A172 (cell line): ENCODE data around the gene PCDHGA7. TPM values are rescaled to one million over a fixed set of nuclear protein-coding genes. Genes with fewer than 3 reads are reported as not detected.
A peak's percentile ranks its signal among the peaks of the same experiment; 100 is the strongest.
"Not testable (repeated sequence)": the region's sequence is repeated elsewhere in the genome, so short reads cannot be mapped to it uniquely, and the experiment has no call there.

ENCODE experiments used
- DNase-seq: peaks from one replicate; pipeline ENCODE4 v3.0.0-alpha.2; 2015; ENCODE audit warnings: low spot score
- total RNA-seq: library from RNA; depleted of rRNA; stranded (reverse); fragments of >200 nt; shearing (Covaris generic); gene quantifications from 2 replicates; pipeline ENCODE4 v1.2.3, GENCODE V29; 2014

The PCDHGA7 gene
- total RNA-seq, 1 experiment from 2014 or later: 0.69 TPM

DNA sequence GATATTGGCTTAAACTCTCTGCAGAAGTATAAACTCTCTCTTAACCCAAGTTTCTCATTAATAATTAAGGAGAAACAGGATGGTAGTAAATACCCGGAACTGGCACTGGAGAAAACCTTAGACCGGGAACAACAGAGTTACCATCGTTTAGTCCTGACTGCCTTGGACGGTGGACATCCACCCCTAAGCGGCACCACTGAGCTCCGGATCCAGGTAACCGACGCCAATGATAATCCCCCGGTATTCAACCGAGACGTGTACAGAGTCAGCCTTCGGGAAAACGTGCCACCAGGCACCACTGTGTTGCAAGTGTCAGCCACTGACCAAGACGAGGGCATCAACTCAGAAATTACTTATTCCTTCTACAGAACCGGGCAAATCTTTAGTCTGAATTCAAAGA, 16.1 kb downstream of the PCDHGA7 start:
- no peak for DNase-seq

DNA sequence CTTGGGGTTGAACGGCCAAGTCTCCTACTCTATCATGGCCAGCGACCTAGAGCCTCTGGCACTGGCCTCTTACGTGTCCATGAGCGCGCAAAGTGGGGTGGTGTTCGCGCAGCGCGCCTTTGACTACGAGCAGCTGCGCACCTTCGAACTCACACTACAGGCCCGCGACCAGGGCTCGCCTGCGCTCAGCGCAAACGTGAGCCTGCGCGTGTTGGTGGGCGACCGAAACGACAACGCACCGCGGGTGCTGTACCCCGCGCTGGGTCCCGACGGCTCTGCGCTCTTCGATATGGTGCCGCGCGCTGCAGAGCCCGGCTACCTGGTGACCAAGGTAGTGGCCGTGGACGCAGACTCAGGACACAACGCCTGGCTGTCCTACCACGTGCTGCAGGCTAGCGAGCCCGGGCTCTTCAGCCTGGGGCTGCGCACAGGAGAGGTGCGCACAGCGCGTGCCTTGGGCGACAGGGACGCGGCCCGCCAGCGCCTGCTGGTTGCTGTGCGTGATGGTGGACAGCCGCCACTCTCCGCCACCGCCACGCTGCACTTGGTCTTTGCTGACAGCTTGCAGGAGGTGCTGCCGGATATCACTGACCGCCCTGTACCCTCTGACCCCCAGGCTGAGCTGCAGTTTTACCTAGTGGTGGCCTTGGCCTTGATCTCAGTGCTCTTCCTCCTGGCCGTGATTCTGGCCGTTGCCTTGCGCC, 17.2 kb downstream of the PCDHGA7 start:
- DNase-seq: no peak

DNA sequence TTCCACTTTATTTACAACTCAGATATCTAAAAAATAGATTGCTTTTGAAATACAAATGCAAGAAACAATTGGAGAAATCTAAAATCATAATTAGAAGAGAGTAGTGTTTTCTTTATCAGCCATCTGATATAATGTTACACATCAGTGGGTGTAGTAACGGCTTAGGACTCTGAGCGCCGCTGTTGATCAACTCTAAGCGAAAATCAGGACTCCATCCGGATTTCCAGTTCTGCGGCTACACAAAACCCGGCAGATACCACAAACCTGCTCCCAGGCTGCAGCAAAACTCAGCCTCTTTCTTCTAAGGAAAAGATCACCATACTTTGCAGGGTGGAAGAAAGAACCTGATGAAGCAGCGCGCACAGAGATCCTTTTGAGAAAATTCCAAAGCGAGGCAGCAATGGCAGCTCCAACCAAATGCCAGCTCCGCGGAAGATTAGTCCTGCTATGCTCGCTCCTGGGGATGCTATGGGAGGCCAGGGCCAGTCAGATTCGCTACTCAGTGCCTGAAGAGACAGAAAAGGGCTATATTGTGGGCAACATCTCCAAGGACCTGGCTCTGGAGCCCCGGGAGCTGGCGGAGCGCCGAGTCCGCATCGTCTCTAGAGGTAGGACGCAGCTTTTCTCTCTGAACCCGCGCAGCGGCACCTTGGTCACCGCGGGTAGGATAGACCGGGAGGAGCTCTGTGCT, 20.2 kb downstream of the PCDHGA7 start, which contains the start of gene PCDHGA9:
Gene PCDHGA9, plus strand, starts transcription at position 226 of the 691 bp plus-strand sequence. Its CDS starts 175 bp downstream, at position 401.
- peak; percentile 42 for DNase-seq

GRCh38 chr5:141403387-141403786, 20.8 kb downstream of the PCDHGA7 start:
- no peak for DNase-seq

DNA sequence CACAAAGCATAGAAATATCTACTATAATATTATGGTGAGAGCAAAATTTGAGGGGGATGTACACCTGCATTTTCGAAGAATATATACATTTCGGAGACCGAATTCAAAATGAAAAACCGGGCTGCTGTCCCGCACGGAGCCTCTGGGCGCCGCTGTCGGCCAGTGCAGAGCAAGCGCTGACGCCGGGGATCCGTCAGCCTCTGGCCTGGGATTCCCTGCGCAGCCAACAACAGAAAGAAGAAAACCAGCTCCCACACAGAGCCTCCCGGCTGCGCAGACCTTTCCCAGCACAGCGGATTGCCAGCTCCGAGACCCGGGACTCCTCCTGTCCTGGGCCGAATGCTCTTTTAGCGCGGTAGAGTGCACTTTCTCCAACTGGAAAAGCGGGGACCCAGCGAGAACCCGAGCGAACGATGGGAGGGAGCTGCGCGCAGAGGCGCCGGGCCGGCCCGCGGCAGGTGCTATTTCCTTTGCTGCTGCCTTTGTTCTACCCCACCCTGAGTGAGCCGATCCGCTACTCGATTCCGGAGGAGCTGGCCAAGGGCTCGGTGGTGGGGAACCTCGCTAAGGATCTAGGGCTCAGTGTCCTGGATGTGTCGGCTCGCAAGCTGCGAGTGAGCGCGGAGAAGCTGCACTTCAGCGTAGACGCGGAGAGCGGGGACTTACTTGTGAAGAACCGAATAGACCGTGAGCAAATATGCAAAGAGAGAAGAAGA, 25.4 kb downstream of the PCDHGA7 start, which contains the start of gene PCDHGB6:
Gene PCDHGB6, plus strand, starts transcription at position 232 of the 716 bp plus-strand sequence. Its CDS starts 182 bp downstream, at position 414.
- not testable (repeated sequence) for DNase-seq

GRCh38 chr5:141409598-141410306, 27.2 kb downstream of the PCDHGA7 start:
- no peak for DNase-seq

DNA sequence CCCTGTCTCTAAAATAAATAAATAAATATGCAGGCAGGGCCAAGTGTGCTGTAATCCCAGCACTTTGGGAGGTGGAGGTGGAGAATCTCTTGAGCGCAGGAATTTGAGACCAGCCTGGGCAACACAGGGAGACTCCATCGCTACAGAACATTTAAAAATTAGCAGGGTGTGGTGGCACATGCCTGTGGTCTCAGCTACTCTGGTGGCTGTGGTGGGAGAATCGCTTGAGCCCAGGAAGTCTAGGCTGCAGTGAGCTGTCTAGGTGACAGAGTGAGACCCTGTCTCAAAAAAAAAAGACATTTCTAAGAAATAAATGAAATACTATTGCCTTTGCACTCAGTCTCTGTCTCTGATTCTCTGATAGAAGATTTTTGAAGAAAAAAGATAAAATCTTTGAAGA, 29.0 kb downstream of the PCDHGA7 start:
- no peak for DNase-seq

GRCh38 chr5:141412854-141413539, 30.5 kb downstream of the PCDHGA7 start, which contains the start of gene PCDHGA10:
Gene PCDHGA10 (plus strand): TSS chr5:141412987. CDS start chr5:141413176, 189 bp downstream.
- DNase-seq: peak; percentile 65

- DNase-seq: no peak
Observed at GRCh38 chr5:141413540-141414069, 31.1 kb downstream of the PCDHGA7 start.

DNA sequence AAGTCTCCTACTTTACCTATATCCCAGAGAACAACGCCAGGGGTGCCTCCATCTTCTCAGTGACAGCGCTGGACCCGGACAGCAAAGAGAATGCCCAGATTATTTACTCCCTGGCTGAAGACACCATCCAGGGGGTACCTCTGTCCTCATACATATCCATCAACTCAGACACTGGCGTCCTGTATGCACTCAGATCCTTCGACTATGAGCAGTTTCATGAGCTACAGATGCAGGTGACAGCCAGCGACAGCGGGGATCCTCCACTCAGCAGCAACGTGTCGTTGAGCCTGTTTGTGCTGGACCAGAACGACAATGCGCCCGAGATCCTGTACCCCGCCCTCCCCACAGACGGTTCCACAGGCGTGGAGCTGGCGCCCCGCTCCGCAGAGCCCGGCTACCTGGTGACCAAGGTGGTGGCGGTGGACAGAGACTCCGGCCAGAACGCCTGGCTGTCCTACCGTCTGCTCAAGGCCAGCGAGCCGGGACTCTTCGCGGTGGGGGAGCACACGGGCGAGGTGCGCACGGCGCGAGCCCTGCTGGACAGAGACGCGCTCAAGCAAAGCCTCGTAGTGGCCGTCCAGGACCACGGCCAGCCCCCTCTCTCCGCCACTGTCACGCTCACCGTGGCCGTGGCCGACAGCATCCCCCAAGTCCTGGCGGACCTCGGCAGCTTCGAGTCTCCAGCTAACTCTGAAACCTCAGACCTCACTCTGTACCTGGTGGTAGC, 32.2 kb downstream of the PCDHGA7 start:
- not testable (repeated sequence) for DNase-seq

DNA sequence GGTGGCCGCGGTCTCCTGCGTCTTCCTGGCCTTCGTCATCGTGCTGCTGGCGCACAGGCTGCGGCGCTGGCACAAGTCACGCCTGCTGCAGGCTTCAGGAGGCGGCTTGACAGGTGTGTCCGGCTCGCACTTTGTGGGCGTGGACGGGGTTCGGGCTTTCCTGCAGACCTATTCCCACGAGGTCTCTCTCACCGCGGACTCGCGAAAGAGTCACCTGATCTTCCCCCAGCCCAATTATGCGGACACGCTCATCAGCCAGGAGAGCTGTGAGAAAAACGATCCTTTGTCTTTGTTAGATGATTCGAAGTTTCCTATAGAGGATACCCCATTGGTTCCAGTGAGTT, 32.7 kb downstream of the PCDHGA7 start:
- DNase-seq: not testable (repeated sequence)

GRCh38 chr5:141417494-141418172, 35.1 kb downstream of the PCDHGA7 start, which contains the start of gene PCDHGB7:
Gene PCDHGB7 (plus strand): TSS chr5:141417677. CDS start chr5:141417860, 183 bp downstream.
- peak; percentile 72 for DNase-seq

DNA sequence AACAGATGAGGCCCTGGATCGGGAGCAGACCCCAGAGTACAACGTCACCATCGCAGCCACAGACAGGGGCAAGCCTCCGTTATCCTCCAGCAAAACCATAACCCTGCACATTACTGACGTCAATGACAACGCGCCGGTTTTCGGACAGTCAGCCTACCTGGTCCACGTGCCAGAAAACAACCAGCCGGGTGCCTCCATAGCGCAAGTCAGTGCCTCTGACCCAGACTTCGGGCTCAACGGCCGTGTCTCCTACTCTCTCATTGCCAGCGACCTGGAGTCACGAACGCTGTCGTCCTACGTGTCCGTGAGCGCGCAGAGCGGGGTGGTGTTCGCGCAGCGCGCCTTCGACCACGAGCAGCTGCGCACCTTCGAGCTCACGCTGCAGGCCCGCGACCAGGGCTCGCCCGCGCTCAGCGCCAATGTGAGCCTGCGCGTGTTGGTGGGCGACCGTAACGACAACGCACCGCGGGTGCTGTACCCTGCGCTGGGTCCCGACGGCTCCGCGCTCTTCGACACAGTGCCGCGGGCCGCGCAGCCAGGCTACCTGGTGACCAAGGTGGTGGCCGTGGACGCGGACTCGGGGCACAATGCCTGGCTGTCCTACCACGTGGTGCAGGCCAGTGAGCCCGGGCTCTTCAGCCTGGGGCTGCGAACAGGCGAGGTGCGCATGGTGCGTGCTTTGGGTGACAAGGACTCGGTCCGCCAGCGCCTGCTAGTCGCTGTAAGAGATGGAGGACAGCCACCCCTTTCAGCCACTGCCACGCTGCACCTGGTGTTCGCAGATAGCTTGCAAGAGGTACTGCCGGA, 36.7 kb downstream of the PCDHGA7 start:
- no peak for DNase-seq

DNA sequence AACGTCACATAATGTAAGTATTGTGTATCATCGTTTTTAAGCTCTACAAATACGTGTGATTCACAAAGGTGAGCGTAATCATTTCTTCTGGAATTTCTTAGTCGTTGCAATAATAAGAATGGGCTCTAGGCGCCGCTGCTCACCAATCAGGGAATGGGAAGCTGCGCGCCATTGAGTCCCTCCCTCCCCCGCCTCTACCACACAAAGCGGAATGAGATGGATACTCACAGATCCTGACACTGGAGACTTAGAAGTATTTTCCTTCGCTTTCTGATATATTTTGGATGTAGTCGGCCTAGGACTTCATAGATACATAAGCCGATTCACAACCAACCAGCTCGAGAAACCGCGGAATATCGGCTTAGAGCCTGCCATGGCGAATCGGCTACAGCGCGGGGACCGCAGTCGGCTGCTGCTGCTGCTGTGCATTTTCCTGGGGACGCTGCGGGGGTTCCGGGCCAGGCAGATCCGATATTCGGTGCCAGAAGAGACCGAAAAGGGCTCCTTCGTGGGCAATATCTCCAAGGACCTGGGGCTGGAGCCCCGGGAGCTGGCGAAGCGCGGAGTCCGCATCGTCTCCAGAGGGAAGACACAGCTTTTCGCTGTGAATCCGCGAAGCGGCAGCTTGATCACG, 38.4 kb downstream of the PCDHGA7 start, which contains the start of gene PCDHGA11:
Gene PCDHGA11, plus strand, starts transcription at position 197 of the 634 bp plus-strand sequence. Its CDS starts 177 bp downstream, at position 374.
- no peak for DNase-seq

GRCh38 chr5:141421489-141421855, 38.9 kb downstream of the PCDHGA7 start:
- no peak for DNase-seq

GRCh38 chr5:141422742-141423291, 40.3 kb downstream of the PCDHGA7 start:
- DNase-seq: no peak

DNA sequence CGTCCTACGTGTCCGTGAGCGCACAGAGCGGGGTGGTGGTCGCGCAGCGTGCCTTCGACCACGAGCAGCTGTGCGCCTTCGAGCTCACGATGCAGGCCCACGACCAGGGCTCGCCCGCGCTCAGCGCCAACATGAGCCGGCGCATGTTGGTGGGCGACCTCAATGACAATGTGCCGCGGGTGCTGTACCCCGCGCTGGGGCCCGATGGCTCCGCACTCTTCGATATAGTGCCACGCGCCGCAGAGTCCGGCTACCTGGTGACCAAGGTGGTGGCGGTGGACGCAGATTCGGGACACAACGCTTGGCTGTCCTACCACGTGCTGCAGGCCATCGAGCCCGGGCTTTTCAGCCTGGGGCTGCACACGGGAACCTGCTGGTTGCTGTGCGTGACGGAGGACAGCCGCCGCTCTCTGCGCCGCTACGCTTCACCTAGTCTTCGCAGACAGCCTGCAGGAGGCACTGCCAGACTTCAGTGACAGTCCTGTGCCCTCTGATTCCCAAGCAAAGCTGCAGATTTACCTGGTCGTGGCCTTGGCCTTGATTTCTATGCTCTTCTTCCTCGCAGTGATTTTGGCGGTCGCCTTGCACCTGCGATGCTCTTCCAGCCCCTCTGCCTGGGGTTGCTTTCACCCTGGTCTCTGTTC, 45.4 kb downstream of the PCDHGA7 start:
- no peak for DNase-seq
